Stimulated activated naive CD8-positive, alpha-beta T cell treated with anti-CD3 and anti-CD28 coated beads, Interleukin-15, Interleukin-2, amounts not matched to agents 100 ng/mL and 50 ng/mL, for 24 hours (primary cell): ENCODE results near the gene CDK12.

Experiments used
- H3K27ac Mint-ChIP-seq: one replicate; pipeline ENCODE4 v1.8.0; 2021; ENCODE audit warnings: mild to moderate bottlenecking, mixed read lengths
- H3K27me3 Mint-ChIP-seq: one replicate; pipeline ENCODE4 v1.8.0; 2021; ENCODE audit warnings: mixed read lengths
- H3K36me3 Mint-ChIP-seq: one replicate; pipeline ENCODE4 v1.8.0; 2021; ENCODE audit warnings: low read depth, mixed read lengths
- H3K4me1 Mint-ChIP-seq: one replicate; pipeline ENCODE4 v1.8.0; 2021; ENCODE audit warnings: low read depth, mixed read lengths
- H3K4me3 Mint-ChIP-seq: one replicate; pipeline ENCODE4 v1.8.0; 2021; ENCODE audit warnings: mild to moderate bottlenecking, mixed read lengths
- H3K9me3 Mint-ChIP-seq: one replicate; pipeline ENCODE4 v1.8.0; 2021; ENCODE audit warnings: mixed read lengths

The CDK12 gene

DNA sequence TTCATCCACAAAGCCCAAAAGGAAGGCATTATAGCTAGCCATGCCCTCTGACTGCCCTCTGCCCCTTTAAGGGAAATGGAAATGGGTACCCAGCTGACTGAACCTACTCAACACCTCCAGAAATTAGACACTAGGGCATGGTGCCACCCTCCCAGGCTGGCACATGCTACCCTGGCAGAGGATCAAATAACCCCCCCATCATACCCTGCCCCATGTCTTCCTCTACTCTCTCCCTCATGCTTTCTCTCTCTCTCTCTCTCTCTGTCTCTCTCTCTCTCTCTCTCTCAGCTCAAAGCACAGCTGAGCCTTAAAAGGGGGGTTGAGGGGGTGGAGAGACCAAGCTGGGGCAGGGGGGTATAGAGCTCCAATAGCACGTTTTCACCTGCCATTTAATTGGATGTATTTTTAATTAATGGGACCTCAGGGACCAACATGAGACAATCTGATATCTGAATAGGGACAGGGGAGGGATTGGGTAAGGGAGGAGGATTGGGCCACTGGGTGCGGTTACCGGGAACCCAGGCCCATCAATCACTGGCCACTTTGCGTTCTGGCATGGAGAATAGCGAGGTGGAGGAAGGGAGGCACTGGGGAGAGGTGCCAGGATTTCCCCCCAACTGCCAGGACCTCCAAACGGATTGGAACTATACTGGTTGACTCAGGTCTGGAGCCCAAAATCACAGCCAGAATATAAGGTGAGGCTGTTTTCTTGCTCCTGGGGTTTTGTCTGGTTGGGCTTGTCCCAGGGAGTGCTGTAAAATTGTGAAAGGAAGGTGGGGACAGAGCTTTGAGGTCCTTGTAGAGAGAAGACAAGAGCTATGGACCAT is 88.7 kb downstream of the CDK12 start:
- H3K4me1 Mint-ChIP-seq = peaks cover 3% of the 10 kb centered on the region
- no peak overlapping the region for H3K4me3 Mint-ChIP-seq
- no peak overlapping the region for H3K27ac Mint-ChIP-seq
- no peaks in the 10 kb centered on the region for H3K27me3 Mint-ChIP-seq
- H3K9me3 Mint-ChIP-seq = no peaks in the 10 kb centered on the region
- H3K36me3 Mint-ChIP-seq = peaks cover 29% of the 10 kb centered on the region

DNA sequence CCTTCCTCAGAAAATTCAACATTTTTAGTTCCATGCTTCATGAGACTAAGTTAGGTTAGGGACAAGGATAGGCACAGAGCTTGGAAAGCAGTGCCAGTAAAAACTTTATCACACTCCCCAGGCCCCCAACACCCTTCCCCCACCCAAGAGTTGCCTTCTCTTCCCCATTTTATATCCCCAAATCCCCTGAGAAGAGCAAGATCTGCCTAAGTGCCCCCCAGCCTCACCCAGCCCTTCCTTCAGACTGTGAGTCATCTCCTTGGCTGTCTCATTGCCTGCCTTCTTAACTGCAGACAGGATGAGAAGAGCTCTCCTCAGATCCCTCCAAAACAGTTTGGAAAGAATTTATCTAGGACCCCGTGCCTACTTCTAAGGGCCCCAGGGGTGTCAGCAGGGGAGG is 90.6 kb downstream of the CDK12 start:
- H3K27me3 Mint-ChIP-seq = no peaks in the 10 kb centered on the region
- no peak overlapping the region for H3K4me3 Mint-ChIP-seq
- H3K36me3 Mint-ChIP-seq = peaks cover 23% of the 10 kb centered on the region
- H3K27ac Mint-ChIP-seq = no peak overlapping the region
- H3K4me1 Mint-ChIP-seq = peaks cover 3% of the 10 kb centered on the region
- H3K9me3 Mint-ChIP-seq = no peaks in the 10 kb centered on the region

DNA sequence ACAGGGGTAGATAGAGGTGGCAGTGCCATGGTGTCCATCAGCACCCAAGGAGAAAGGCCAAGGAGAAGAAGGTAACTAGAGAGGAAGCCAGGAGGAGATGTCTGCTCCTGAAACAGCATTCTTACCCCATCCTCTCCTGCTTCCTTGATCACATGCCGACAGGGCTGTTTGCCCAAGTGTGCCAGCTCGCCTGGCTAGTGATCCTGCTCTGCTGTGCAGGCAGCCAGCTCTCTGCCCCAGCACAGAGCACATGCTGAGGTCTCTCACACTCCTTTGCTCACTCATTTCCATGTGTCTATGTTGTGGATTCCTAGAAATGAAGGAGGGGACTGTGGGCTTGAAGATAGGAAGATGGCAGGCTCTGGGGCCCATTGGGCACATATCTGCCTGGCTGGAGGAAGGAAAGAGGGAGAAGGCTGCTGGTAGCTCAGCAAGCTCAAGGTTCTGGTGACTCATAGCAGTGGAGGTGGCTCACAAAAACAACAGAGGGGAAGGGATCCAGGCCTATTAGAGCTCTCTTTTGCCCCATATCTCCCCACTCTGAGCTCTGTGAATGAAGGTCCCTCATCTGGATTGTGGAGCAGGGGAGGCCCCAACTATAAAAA is 92.2 kb downstream of the CDK12 start:
- Mint-ChIP-seq H3K4me3 (no peak overlapping the region), H3K36me3 (peaks cover 31% of the 10 kb centered on the region), H3K4me1 (peaks cover 3% of the 10 kb centered on the region), H3K9me3 (no peaks in the 10 kb centered on the region), H3K27ac (no peak overlapping the region), H3K27me3 (no peaks in the 10 kb centered on the region)

DNA sequence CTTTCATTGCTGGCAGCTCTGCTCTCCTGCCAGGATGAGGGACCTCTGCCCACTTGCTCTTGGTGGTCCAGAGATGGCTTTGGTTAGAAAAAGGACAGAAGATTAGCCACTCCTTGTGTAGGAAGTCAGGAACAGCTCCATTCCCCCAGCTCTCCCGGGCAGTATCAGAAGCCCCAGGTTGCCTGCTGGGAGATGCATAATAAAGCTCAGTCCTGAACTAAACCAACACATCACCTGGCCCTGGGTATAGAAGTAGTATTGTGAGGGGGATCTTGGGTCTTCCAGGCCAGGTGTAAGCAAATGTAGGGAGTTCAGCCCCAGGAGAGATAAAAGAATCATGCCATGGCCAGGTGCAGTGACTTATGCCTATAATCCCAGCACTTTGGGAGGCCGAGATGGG is 94.1 kb downstream of the CDK12 start:
- H3K9me3 Mint-ChIP-seq = no peaks in the 10 kb centered on the region
- peaks cover 30% of the 10 kb centered on the region for H3K36me3 Mint-ChIP-seq
- H3K27me3 Mint-ChIP-seq = no peaks in the 10 kb centered on the region

DNA sequence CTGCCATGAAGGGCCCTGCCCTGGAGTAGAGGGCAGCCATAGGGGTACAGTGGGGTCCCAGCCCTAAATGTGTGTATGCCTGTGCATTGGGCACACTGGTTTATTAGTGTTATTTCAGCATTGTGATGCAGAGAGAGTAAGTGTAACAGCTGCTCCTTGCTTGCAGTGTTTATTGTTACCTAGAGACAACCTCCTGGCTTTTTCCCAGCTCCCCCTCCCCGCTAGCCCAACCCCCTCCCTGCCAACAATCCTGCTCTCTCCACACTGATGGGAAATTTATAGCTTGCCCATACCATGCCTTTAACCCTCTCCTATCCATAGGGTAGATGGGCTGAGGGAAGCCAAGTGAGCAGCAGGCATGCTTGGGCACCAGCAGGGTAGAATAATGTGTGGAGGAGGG is 95.1 kb downstream of the CDK12 start:
- Mint-ChIP-seq H3K4me1 (no peaks in the 10 kb centered on the region), H3K27ac (no peak overlapping the region), H3K9me3 (no peaks in the 10 kb centered on the region), H3K36me3 (peaks cover 26% of the 10 kb centered on the region), H3K27me3 (no peaks in the 10 kb centered on the region), H3K4me3 (no peak overlapping the region)

More for the DNA sequence above, 94.1 kb downstream of the CDK12 start:
- H3K4me3 Mint-ChIP-seq = no peak overlapping the region
- H3K27ac Mint-ChIP-seq = no peak overlapping the region
- H3K4me1 Mint-ChIP-seq = peaks cover under 1% of the 10 kb centered on the region

DNA sequence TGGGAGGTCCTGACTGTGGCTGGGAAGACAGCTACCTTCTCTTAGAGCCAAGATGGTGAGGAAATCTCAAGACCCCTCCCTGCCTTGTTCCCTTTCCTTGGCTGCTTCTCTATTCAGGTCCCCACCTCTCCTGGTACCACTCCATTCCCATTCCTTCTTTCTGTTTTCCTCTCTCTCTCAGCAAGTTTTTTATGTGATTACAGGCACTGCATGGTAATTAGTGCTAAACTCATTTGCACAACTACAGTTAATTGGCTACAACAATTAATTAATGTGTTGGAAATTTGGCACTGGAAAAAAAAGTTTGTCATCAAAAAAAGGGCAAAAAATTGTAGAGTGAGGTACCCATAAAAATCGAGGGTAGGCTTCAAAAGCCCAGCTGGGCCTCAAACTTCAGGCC is 101.1 kb downstream of the CDK12 start:
- H3K27me3 Mint-ChIP-seq = no peaks in the 10 kb centered on the region
- peaks cover 32% of the 10 kb centered on the region for H3K36me3 Mint-ChIP-seq
- no peak overlapping the region for H3K4me3 Mint-ChIP-seq
- H3K9me3 Mint-ChIP-seq = no peaks in the 10 kb centered on the region
- no peak overlapping the region for H3K27ac Mint-ChIP-seq
- no peaks in the 10 kb centered on the region for H3K4me1 Mint-ChIP-seq

DNA sequence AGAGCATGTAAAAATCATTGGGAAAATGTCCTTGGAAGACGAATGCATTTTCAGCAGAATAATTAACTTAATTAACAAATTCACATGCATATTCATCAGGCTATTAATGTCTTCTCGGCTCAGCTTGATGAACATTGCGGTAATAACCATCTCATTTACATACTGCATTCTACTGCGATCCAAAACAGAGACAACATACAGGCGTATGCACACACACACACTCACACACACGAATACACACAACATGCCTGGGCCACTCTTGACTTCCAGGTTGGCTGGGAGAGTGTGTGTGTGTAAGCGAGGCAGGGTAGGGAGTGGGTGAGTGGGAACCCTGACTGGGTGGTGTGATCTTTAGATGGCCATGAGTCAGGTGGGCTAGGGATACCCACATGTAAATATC is 101.7 kb downstream of the CDK12 start:
- H3K9me3 Mint-ChIP-seq = no peaks in the 10 kb centered on the region
- H3K36me3 Mint-ChIP-seq = peaks cover 28% of the 10 kb centered on the region
- no peak overlapping the region for H3K27ac Mint-ChIP-seq
- no peak overlapping the region for H3K4me3 Mint-ChIP-seq
- H3K27me3 Mint-ChIP-seq = no peaks in the 10 kb centered on the region
- no peaks in the 10 kb centered on the region for H3K4me1 Mint-ChIP-seq

DNA sequence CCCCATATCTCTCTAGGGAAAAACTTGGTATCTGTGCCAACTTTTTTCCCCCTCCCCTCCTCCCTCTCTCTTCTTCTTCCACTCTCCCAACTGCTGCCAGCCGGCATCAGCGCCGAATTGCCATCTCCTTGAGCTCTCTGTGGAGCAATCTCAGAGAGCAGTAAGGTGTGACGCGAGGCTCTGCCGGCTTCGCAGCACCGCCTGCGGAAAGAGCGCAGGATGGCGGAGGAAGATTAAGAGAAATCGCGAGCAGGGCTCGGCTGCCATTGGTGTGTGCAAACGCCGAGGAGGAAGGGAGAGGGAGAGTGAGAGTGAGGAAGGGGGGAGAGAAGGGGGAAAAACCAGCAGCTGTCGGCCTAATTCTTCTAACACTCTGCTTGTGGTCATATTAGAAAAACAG is 102.2 kb downstream of the CDK12 start:
- Mint-ChIP-seq H3K27me3 (no peaks in the 10 kb centered on the region), H3K36me3 (peaks cover 33% of the 10 kb centered on the region), H3K4me3 (no peak overlapping the region), H3K27ac (no peak overlapping the region), H3K4me1 (no peaks in the 10 kb centered on the region), H3K9me3 (no peaks in the 10 kb centered on the region)

DNA sequence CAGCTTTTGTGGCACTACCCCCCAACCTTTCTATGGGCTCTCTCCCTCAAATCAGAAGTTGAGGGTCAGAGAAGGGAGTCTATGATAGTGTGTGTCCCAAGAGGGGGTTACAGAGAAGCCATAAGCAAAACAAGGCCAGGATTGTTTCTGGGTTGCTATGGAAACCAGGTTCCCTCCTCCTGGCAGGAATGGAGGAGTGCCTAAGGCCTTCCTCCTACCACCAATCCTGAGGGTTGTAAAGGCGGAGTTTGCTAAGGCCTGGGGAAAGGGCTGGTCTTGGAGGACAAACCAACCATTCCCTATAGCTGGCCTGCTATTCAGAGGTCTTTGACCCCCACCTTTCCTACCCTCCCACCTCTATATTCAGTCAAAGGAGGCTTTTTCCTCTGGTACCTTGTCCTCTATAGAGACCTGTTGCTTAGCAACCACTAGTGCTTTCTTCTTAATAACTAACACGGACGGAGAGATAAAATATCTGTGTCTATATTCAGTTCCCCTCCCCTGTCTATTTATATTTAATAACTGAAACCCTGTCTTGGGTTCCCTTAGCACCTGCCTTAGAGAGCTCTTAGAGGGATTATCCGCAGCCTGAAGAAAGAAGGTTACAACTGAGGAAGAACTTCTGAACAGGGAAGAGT is 103.0 kb downstream of the CDK12 start:
- H3K4me1 Mint-ChIP-seq = no peaks in the 10 kb centered on the region

DNA sequence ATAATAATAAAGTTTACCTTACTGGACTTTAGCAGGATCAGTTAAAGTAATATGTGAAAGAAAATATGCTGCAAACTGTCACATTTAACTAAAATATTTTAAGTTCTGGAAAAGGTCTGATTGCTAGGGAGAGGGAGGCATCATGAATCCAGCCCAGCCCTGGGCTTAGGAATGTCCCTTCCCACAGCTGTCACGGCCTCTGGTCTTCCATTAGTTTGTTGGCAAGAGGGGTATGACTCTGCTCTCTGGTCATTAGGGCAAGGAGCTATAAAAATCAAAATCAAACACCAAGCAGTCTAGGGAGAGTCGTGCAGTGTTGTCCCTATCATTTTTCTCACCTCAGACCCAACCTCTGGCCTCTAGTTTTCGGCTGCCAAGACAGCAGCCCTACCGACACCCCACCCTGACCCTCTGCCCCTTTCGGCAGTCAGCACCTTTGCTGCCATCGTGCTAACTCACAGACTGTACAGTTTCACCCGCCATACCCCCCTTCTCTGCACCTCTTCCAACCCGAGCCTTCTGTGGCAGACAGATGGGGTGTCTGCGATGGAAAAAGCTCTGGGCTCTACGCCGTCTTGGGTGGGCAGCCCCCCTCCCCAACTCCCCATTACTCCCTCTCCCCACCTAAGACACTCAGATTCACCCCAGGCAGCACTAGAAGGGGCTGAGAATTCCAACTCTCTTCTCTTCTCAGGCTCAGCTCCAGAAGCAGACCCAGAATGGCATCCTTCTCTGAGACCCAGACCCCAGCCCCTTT is 105.0 kb downstream of the CDK12 start:
- Mint-ChIP-seq H3K27ac (no peak overlapping the region), H3K27me3 (no peaks in the 10 kb centered on the region), H3K9me3 (peaks cover 3% of the 10 kb centered on the region), H3K4me1 (no peaks in the 10 kb centered on the region), H3K4me3 (no peak overlapping the region), H3K36me3 (peaks cover 49% of the 10 kb centered on the region)

More for the DNA sequence above, 103.0 kb downstream of the CDK12 start:
- Mint-ChIP-seq H3K9me3 (no peaks in the 10 kb centered on the region), H3K4me3 (no peak overlapping the region), H3K27ac (no peak overlapping the region), H3K27me3 (no peaks in the 10 kb centered on the region), H3K36me3 (peaks cover 40% of the 10 kb centered on the region)

DNA sequence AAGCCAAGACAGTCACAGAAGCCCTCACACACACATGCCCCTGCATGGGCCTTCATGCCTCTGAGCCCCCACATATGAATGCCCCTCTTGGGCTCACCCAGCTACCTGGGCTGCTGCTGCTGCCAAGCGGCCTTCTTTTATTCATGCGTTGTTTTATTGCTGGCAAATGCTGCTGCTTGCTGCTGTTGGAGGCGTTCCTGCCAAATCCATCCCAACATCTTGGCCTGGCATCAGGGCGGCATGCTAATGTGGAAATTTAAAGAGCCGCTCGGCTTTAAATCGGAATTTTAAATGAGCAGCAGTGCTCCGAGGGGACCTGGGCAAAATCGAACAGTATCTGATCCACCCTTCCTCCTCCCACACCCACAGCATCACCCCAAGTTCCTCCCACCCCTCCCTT is 107.4 kb downstream of the CDK12 start:
- H3K27me3 Mint-ChIP-seq = no peaks in the 10 kb centered on the region
- no peak overlapping the region for H3K27ac Mint-ChIP-seq
- H3K9me3 Mint-ChIP-seq = peaks cover 4% of the 10 kb centered on the region
- H3K4me1 Mint-ChIP-seq = no peaks in the 10 kb centered on the region
- H3K4me3 Mint-ChIP-seq = no peak overlapping the region
- peaks cover 61% of the 10 kb centered on the region for H3K36me3 Mint-ChIP-seq

DNA sequence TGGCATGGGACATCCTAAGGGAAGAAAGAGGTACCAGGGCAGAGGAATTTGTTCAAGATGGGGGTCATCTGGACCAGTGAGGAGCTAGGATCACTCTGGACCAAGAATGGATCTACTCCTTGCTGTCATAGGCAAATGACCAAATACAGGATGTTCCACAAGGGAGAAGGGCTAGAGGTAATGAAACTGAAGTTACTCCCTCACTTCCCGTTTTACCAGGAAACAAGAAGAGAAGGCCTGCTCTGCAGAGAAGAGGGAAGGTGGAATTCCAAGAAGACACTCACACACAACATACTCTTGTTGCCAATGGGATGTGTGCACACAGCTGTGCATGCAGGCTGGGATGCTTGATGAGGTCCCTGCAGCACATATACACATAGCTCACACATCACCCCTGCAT is 107.8 kb downstream of the CDK12 start:
- Mint-ChIP-seq H3K27ac (no peak overlapping the region), H3K9me3 (peaks cover 4% of the 10 kb centered on the region), H3K4me1 (peaks cover 3% of the 10 kb centered on the region), H3K36me3 (peaks cover 61% of the 10 kb centered on the region), H3K4me3 (no peak overlapping the region), H3K27me3 (peaks cover 4% of the 10 kb centered on the region)

DNA sequence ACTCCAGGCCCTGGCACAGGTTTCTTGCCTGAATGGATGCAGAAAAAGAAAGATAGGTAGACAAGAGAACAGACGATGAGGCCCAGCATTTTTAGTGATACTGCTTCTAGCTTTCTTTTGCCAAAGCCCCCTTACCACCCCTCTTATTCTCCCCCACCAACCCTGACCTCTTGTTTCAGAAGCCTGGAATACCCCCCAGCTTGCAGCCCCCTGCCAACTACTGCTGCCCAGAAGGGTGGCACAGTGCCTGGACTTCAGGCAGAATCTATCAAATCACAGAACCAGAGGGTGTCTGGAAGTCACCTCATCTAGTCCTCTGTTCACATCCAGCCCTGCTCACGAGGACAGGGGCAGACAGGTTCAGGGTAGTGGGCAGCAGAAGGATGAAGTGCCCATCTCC is 110.8 kb downstream of the CDK12 start:
- H3K9me3 Mint-ChIP-seq = peaks cover 4% of the 10 kb centered on the region
- peaks cover 13% of the 10 kb centered on the region for H3K27me3 Mint-ChIP-seq
- no peak overlapping the region for H3K4me3 Mint-ChIP-seq
- H3K36me3 Mint-ChIP-seq = peaks cover 44% of the 10 kb centered on the region
- peaks cover 3% of the 10 kb centered on the region for H3K4me1 Mint-ChIP-seq
- no peak overlapping the region for H3K27ac Mint-ChIP-seq

DNA sequence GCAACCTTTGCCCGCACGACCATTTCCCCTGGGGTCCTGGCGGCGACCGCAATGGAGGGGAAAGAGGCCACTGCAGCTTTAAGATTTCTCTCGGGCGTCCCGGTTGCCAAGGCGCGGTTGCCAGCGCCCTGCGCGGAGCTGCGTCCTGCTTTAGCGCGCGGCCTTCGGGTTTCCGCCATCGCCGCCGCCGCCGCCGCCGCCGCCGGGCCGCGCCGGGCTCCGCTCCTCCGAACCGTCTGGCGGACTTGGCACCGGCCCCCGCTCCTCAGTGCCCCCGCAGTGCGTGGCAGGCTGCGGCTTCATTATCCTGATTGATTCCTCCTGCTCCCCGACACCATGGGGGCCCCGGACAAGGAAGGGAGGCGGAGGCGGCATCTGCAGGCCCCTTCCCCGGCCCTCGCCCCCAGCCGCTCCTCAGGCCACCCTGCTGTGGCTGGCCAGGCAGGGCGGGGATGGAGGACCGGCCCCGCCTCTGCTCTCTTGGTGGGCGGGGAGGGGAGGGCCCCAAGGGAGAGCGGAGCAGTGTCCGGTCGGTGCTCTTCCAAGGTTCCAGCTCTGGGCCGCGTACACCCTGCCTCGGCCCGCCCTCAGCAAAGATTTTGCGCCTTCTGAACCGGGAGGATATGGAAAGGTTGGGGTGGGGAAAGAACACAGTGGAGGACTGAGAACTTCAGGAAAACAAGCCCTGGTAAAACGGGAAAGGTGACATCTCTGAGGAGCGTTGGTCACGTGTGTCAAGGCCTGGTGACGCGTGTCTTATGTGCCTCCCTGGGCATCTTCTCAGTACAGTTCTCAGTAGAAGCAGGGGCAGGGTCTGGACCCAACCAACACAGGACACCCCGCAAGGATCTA is 112.4 kb downstream of the CDK12 start:
- Mint-ChIP-seq H3K4me1 (peaks cover 3% of the 10 kb centered on the region), H3K36me3 (peaks cover 34% of the 10 kb centered on the region), H3K27me3 (peaks cover 13% of the 10 kb centered on the region), H3K4me3 (peak overlapping the region; percentile 76), H3K9me3 (peaks cover 4% of the 10 kb centered on the region), H3K27ac (no peak overlapping the region)
